ENCODE results near the gene IFT122.

The IFT122 gene

DNA sequence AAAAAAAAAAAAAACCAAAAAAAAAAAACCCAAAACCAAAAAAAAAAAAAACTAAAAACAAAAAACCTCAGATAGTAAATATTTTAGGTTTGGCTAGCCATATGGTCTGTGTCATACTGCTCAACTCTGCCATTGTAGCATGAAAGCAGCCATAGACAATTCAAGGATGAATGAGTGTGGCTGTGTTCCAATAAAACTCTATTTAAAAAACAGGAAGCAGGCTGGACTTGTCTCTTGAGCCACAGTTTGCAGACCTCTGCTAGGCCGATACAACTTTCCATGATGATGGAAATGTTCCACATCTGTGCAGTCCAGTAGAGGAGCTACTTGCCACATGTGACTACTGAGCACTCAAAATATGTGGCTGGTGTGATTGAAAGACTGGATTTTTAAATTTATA, 22.7 kb upstream of the IFT122 start:
- H3K9ac ChIP-seq (ENCODE audit: low read length), result no peak overlapping the region
- no peaks in the 10 kb centered on the region for H3K79me2 ChIP-seq (ENCODE audit: insufficient read depth, low read length)
- no peaks in the 10 kb centered on the region for H3K9me2 ChIP-seq (ENCODE audit: low read depth, low read length)
- H2AFZ ChIP-seq (ENCODE audit: low read length), result 0 out of 2 replicates have a peak overlapping the region, but pooled peaks have one; percentile 4
- H3K4me1 ChIP-seq (ENCODE audit: insufficient read depth, low read length, severe bottlenecking), result peaks cover 23% of the 10 kb centered on the region
- H3K36me3 ChIP-seq (ENCODE audit: insufficient read depth, low read length), result no peaks in the 10 kb centered on the region
- no peaks in the 10 kb centered on the region for H4K20me1 ChIP-seq (ENCODE audit: insufficient read depth, low read length)
- no peaks in the 10 kb centered on the region for H3F3A ChIP-seq (ENCODE audit: insufficient read depth, low read length)
- peak overlapping the region; percentile 9 for H3K27ac ChIP-seq (ENCODE audit: low read depth, low read length, poor library complexity, severe bottlenecking)
- H3K27me3 ChIP-seq (ENCODE audit: insufficient read depth, low read length), result no peaks in the 10 kb centered on the region
- TF ChIP-seq, protein P1, sequence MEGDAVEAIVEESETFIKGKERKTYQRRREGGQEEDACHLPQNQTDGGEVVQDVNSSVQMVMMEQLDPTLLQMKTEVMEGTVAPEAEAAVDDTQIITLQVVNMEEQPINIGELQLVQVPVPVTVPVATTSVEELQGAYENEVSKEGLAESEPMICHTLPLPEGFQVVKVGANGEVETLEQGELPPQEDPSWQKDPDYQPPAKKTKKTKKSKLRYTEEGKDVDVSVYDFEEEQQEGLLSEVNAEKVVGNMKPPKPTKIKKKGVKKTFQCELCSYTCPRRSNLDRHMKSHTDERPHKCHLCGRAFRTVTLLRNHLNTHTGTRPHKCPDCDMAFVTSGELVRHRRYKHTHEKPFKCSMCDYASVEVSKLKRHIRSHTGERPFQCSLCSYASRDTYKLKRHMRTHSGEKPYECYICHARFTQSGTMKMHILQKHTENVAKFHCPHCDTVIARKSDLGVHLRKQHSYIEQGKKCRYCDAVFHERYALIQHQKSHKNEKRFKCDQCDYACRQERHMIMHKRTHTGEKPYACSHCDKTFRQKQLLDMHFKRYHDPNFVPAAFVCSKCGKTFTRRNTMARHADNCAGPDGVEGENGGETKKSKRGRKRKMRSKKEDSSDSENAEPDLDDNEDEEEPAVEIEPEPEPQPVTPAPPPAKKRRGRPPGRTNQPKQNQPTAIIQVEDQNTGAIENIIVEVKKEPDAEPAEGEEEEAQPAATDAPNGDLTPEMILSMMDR (IDR thresholded peaks at IDR 0.05; ENCODE audit: low read length), result no peak
- no peak for TF ChIP-seq EZH2 (IDR thresholded peaks at IDR 0.05; ENCODE audit: borderline replicate concordance, low read length)
- no peak overlapping the region for H3K4me3 ChIP-seq (ENCODE audit: low read depth, low read length, poor library complexity, severe bottlenecking)
- peak overlapping the region; percentile 13; the same call in 1 of the 2 replicates for H3K4me2 ChIP-seq (ENCODE audit: low read length)
- H3K9me3 ChIP-seq (ENCODE audit: low read length), result no peaks in the 10 kb centered on the region

DNA sequence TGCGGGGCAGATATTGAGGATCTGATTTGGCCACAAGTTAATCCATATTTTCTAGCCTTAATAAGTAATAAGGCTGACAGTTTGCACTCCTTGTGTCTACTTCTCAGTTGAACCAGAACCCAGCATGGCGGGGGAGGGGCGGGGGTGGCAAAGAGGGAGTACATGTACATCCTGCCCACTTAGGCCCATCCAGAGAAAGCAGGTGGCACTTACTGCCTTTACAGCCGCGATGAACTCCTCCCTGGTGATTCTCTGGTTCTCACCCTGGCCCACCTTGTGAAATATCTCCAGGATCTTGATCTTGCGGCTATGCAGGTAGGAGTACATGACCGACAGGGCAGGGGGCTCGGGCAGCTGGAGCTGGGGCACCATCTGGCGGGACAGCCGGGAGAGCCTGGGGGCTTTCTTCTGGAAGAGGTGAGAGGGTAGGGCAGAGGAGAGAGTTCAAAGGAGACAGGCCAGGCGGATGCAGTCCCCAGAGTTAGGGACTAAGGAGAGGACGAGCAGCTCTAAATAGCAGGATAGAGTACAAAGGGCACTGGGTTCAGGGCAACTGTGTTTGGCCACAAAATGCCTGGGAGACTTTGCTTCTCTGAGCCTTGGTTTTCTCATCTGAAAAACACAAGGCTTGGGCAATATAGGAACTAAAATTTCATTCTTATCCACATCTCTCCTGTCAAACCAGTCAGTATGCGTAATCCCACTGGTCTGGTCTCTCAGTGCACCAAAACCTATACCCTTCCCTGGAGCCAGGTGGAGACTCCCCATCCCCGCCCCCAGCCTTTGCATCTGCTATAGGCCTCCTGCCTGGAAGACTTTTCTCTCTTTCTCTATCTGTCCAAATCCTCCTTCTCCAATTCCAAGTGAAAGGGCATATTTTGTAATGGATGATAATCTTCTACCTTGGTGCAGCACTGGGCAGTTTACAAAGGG, 21.7 kb upstream of the IFT122 start:
- Histone ChIP-seq H3K9ac (ENCODE audit: low read length) (no peak overlapping the region), H3K79me2 (ENCODE audit: insufficient read depth, low read length) (no peaks in the 10 kb centered on the region), H3K9me2 (ENCODE audit: low read depth, low read length) (no peaks in the 10 kb centered on the region), H3K36me3 (ENCODE audit: insufficient read depth, low read length) (no peaks in the 10 kb centered on the region), H3F3A (ENCODE audit: insufficient read depth, low read length) (no peaks in the 10 kb centered on the region), H3K4me3 (ENCODE audit: low read depth, low read length, poor library complexity, severe bottlenecking) (no peak overlapping the region), H2AFZ (ENCODE audit: low read length) (no peak overlapping the region), H3K9me3 (ENCODE audit: low read length) (no peaks in the 10 kb centered on the region), H4K20me1 (ENCODE audit: insufficient read depth, low read length) (no peaks in the 10 kb centered on the region), H3K27me3 (ENCODE audit: insufficient read depth, low read length) (no peaks in the 10 kb centered on the region), H3K27ac (ENCODE audit: low read depth, low read length, poor library complexity, severe bottlenecking) (no peak overlapping the region), H3K4me2 (ENCODE audit: low read length) (no peak overlapping the region), H3K4me1 (ENCODE audit: insufficient read depth, low read length, severe bottlenecking) (peaks cover 16% of the 10 kb centered on the region)
- TF ChIP-seq, protein P1 (IDR thresholded peaks at IDR 0.05; ENCODE audit: low read length), result no peak
- no peak for TF ChIP-seq EZH2 (IDR thresholded peaks at IDR 0.05; ENCODE audit: borderline replicate concordance, low read length)

DNA sequence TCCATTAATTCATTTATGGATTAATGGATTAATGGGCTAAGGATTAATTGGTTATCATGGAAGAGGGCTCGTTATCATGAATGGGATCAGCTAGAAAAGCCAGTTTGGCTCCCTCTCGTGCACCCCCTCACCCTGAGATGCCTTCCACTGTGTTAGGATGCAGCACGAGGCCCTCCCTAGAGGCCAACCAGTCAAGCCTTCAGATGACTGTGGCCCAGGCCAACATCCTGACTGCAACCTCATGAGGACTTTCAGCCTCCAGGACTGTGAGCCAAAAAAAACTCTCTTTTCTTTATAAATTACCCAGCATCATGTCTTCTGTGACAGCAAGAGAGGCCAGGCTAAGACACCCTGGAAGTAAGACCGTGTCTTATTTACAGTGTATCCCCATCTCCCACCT, 20.5 kb upstream of the IFT122 start:
- no peak overlapping the region for H3K4me2 ChIP-seq (ENCODE audit: low read length)

More for the DNA sequence above, 20.5 kb upstream of the IFT122 start:
- H3K9me2 ChIP-seq (ENCODE audit: low read depth, low read length), result no peaks in the 10 kb centered on the region
- H3K9ac ChIP-seq (ENCODE audit: low read length), result no peak overlapping the region
- no peak overlapping the region for H2AFZ ChIP-seq (ENCODE audit: low read length)
- no peaks in the 10 kb centered on the region; the same call in 1 of the 2 replicates for H3K36me3 ChIP-seq (ENCODE audit: insufficient read depth, low read length)
- no peak overlapping the region for H3K27ac ChIP-seq (ENCODE audit: low read depth, low read length, poor library complexity, severe bottlenecking)
- H3F3A ChIP-seq (ENCODE audit: insufficient read depth, low read length), result no peaks in the 10 kb centered on the region
- no peaks in the 10 kb centered on the region for H4K20me1 ChIP-seq (ENCODE audit: insufficient read depth, low read length)
- H3K27me3 ChIP-seq (ENCODE audit: insufficient read depth, low read length), result no peaks in the 10 kb centered on the region
- H3K9me3 ChIP-seq (ENCODE audit: low read length), result no peaks in the 10 kb centered on the region
- peaks cover 20% of the 10 kb centered on the region for H3K4me1 ChIP-seq (ENCODE audit: insufficient read depth, low read length, severe bottlenecking)
- no peak overlapping the region for H3K4me3 ChIP-seq (ENCODE audit: low read depth, low read length, poor library complexity, severe bottlenecking)
- H3K79me2 ChIP-seq (ENCODE audit: insufficient read depth, low read length), result no peaks in the 10 kb centered on the region
- TF ChIP-seq EZH2 (IDR thresholded peaks at IDR 0.05; ENCODE audit: borderline replicate concordance, low read length), result no peak
- TF ChIP-seq, protein P1 (IDR thresholded peaks at IDR 0.05; ENCODE audit: low read length), result no peak
